ENCODE results near the gene MYO1D.

MYO1D gene

GRCh38 chr17:32520104-32520701 is 356.7 kb downstream of the MYO1D start:
- peak; percentile 45 for DNase-seq

GRCh38 chr17:32519228-32520103 is 357.5 kb downstream of the MYO1D start:
- DNase-seq, result peak; percentile 70

GRCh38 chr17:32518646-32519227 is 358.2 kb downstream of the MYO1D start:
- no peak for DNase-seq

GRCh38 chr17:32517982-32518381 is 358.9 kb downstream of the MYO1D start:
- no peak for DNase-seq

DNA sequence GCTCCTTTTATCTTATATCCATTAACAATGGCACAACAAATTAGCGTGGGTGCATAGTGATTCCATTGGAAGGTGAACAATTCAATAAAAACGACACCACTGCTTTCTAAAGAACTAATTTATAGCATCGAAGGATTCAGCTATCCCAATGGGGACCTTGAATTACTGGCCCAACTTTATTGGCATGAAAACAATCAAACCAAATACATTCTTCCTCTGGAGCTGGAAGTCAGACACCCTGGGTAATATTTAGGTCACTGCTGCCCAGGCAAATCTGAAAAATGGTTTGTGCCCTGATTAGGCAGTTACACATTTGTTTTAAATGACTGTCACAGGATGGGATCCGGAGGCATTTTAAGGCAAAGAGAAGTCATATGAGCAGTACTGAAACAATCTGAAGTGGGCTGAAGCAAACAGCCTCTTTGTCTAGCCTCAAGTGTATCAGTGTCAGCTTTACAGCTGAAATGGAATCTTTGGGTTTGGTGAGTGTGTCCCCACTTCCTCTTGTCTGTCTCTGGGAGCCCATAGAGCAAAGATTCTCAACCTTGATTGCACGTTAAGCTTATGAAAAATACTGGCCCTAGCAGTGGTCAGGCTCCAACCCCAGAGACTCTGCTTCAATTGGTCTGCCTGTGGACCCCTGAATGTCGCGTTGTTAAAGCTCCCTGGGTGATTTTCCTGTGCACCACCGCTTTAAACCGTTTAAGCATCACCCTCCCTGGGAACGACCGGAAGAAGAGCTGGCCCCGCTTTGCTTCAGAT is 359.8 kb downstream of the MYO1D start:
- no peak for DNase-seq

DNA sequence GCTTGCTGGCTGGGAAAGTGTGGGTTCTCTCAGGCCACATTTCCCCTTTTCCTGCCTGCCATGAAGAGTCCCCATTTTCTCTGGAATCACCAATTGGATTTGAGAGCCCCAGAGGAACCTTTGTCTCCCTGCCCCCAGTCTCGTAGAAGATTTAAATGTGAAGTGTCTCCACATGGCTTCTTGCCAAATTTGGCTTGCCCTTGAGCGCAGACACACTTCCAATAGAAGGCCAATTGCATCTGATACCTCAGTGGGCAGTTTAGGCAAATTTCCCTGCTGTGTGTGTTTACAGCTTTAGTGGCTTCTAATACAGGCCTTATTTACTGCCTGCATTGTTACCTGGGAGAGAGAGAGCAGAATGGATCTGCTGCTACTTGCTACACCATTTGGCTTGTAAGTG is 360.5 kb downstream of the MYO1D start:
- no peak for DNase-seq

DNA sequence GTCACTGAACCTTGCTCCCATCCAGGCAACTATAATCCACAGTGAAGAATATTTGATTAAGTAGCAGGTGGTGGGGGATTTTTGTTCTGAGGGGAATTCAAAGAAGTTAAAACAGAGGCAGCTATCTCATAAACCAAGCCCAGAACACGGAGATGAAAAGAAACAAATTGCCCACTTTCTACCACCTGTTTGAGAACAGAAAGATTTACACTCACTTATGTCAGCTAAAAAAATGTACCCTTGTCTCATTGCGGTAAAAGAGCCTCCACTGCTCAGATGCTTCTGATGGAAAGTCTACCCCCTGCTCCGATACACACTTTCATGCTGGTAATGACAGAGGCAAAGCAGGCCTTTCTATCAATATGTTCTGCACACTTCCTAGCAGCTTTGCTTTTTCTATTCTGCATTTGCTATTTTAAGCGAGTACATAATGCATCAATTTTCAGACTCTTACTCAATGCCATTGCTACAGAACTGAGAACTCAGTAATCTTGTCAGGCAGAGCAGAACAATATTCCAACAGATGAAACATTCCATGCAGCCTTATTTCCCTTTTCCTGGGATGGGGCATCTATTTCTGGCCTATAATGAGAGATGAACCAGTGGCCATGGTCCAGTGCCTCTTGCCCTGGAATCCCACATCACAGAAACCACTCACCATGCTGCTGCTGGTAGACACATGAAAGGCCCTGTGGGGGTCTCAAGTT is 361.1 kb downstream of the MYO1D start:
- no peak for DNase-seq

GRCh38 chr17:32514606-32515005 is 362.3 kb downstream of the MYO1D start:
- DNase-seq, result no peak

DNA sequence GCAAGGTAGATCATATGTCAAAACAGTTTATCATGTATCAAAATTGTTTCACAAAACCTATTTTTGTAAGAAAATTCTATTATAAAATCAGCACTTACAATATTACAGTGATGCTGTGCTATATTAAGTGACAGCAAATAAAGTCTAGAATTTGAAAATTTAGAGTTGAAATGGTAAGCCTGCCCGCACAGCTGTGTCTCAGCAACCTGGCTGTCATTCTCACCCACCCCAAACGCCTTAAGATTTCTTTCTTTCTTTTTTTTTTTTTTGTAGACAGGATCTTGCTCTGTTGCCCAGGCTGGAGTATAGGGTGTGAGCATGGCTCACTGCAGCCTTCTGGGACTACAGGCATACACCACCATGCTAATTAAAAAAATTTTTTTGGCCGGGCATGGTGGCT is 363.3 kb downstream of the MYO1D start:
- DNase-seq, result no peak

- no peak for DNase-seq
Observed at GRCh38 chr17:32512328-32512727, 364.6 kb downstream of the MYO1D start.

DNA sequence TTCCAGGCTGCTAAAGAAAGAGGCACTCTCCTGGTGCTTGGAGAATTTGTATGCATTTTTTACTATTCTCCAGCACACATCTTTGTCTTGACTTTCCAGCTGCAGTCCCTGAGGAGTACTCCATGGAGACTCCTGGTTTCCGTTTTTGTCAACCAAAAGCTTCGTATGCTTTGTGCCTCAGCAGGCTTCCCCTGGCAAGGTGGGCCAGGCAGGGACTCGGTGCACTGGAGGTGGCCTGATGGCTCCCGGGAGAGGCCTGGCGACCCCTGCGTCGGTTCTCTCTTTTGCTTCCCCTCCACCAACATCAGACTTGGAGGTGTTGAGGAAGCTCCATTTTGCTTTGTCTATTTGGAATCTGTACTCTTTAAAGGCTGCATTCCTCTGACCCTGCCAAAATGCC is 366.5 kb downstream of the MYO1D start:
- no peak for DNase-seq

GRCh38 chr17:32508926-32509325 is 368.0 kb downstream of the MYO1D start:
- DNase-seq, result no peak

GRCh38 chr17:32504166-32504990 is 372.5 kb downstream of the MYO1D start:
- DNase-seq, result no peak

GRCh38 chr17:32503251-32504165 is 373.4 kb downstream of the MYO1D start:
- DNase-seq, result no peak

- no peak for DNase-seq
Observed at GRCh38 chr17:32502710-32503109, 374.2 kb downstream of the MYO1D start.

GRCh38 chr17:32502013-32502412 is 374.9 kb downstream of the MYO1D start:
- DNase-seq, result no peak

DNA sequence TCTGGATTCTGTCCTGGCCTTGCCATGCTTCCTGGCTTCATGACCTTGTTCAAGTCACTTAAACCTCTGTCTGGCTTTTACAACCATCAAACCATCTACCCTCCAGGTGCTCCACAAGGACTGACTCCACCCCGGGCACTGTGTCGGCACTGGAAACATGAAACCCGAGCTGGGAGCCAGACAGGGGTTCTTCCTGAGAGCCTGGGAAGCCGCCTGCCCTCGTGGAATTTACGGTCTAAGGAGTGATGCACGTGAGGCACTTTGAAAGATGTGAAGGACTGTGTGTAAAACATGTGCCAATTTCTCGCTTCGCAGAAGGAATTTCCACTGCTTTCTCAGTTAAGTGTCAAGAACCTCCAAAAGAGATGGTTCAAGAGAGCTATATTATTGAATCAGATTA is 378.5 kb downstream of the MYO1D start:
- DNase-seq, result no peak

DNA sequence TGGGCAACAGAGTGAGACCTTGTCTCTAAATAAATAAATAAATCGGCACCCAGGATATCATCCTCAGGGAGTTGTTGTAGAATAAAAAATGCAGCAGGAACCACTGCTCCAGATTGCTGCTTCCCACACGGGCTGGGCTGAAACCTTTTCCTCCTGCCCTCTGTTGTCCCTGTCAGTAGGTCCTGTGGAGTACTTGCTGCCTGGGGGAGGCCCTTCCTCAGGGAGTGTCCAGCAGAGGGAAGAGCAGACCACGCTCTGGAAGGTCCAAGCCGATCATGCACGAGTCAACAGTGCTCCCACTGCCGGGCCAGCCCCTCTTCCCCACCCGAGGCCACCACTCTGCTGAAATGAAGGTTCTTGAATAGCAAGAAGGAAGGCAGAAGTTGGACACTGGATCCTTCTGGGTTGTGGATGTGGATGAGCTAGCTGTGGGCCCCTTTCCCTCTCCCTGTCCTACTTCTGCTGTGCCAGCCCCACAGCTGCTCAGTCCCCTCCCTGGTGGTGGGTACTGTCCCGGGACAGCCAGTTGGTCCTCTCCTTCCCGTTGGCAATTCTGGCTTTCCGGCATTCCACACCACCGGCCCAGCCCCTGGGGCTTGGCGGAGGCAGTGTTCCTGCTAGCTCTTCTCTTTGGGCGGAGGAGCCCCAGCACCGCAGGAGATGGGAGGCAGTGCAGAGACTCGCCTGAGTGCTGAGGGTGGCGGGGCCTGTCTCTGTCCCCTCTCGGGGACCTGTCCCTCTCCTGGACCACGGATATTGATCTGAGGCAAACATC is 379.3 kb downstream of the MYO1D start:
- DNase-seq, result no peak

DNA sequence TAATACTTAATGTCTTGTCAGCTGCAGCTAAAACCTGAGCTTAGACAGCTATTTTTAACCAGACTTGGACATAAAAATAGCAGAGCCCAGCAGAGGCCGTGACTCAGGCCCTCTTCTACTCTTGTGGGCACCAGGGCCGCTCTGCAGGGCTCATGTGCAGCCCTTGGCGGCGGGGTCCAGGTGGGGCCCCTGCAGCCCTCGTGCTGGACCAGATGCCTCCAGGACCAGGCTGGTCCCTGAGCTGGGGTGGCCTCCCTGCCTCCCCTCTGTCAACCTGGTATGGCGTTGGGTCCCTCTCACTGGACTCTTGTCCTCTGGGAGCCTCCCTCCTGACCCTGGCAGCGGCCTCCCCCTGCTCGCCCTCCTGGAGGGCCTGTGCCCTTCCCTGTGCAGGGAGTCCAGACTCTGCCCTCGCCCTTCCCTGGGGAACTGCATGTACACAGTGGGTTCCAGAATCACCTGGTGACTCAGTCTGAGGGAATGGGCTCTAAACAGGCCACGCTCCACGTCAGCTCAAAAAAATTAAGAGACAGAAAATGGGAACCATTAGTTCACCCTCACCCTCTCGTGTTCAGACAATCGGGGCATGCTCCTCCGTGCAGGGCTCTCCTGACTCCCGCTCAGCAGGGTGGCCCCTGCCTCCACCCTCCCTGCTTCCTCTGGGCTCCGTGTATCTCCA is 380.4 kb downstream of the MYO1D start:
- DNase-seq, result no peak

Measured in left hindlimb (tissue), 1 donor.